Fibroblast of skin of right quadriceps (primary cell): Measurements from ENCODE around the gene OR10AD1.
"Not testable (repeated sequence)": the region's sequence is repeated elsewhere in the genome, so short reads cannot be mapped to it uniquely, and the experiment has no call there.

Experiments
- DNase-seq: peaks from one replicate; pipeline ENCODE4 v3.0.0-alpha.2; 2013

Gene OR10AD1

DNA sequence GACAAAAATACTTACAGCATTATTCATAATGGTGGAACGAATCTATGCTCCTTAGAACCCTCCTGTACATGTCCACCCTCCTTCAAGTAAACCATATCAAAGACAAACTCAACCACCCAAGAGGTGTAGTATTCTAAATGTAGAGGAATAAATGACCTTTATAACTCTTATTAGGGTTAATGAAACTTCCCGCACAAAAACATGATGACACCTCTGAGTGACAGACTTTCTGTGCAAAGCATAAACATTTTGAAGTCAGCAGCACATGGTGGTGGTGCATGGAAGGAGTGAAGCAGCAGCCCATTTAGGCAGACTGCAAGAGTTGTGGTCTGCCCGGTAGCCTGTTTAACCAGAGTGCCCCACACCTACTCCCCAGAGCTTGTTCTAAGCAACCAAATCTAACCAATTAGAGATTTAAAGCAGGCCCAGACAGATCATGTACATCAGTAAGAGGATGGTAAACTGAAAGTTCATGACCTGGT lies 45.2 kb downstream of the OR10AD1 start:
- DNase-seq = no peak

DNA sequence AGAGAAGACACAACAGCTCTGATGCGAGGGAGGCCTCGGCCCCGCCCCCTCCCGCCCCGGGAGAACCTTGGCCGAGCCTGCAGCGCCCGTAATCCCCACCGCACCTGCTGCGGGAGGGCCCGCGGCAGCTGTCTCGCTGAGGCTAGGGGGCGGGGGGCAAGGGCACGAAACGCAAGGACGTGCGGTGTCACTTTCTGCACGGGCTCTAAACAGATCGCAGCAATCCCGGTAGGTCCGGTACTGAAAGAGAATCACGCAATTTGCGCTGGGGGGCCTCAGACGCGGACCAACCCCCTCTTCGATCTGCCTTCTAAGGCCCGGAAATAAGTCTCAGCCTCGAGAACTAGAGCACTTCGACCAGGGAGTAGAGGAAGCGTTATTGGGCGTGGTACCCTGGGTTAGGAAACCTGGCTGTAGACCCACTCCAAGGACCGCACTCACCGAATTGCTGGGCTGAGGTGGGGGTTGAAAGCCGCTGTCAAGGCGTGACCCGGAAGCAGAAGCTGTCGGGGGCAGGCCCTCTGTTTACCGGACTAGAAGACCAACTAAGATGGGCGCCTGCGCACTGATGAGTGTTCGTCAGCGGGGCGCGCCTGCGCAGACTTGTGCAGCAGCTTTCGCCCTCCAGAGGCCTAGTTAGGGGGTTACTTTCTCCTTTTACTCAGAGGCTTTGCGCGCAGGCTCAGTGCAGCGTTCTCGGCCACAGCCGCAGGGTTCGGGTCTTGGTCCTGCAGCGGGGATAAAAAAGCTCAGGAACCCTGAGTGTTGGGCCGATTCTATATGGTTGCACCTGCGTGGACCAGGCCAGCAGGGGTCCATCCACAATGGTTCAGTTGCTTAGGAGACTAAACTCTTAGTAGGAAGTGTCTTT lies 45.8 kb downstream of the OR10AD1 start, which contains the start of gene ASB8:
ASB8 (minus strand) TSS at position 498 of the 871 bp plus-strand sequence. CDS start 4,019 bp downstream, outside the sequence.
- DNase-seq = peak; percentile 97

DNA sequence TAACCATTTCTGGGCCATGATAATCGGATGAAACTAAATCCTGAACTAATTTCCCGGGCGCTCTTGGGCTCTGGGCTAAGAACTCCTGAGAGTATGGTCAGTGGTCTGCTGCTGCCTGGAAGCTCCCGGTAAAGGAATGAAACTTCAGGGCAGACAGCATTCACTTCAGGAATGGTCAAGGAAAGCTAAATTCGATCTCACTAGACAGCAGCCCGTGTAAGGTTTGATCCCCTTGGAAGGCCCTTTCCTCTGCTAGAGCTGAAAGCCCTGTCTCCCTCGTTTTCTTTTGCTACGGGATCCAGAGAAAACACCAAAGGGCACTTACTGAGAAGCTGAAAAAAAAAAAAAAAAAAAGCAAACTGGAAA lies 46.5 kb downstream of the OR10AD1 start:
- DNase-seq = no peak

DNA sequence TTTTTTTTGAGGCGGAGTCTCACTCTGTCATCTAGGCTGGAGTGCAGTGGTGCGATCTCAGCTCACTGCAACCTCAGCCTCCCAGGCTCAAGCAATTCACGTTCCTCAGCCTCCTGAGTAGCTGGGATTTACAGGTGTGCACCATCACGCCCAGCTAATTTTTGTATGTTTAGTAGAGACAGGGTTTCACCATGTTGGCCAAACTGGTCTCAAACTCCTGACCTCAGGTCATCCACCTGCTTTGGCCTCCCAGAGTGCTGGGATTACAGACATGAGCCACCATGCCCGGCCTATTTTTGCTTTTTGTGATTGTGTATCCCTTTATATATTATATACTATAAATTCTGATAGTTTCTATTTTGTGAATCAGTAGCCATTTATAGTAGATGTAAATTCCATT lies 47.3 kb downstream of the OR10AD1 start:
- not testable (repeated sequence) for DNase-seq
